ENCODE data around the gene CNPY1. TPM values are rescaled to one million over a fixed set of nuclear protein-coding genes. Genes with fewer than 3 reads are reported as not detected.

The CNPY1 gene
- total and polyA plus RNA-seq, 2 donors (not counting 1 experiment from before 2014, with no cell fraction given) = not detected

- no peak overlapping the region for H3K27ac Mint-ChIP-seq
- peaks cover 21% of the 10 kb centered on the region for H3K4me1 Mint-ChIP-seq
- no peak overlapping the region for H3K4me3 Mint-ChIP-seq
Observed at GRCh38 chr7:155470186-155470487, 76.2 kb downstream of the CNPY1 start.

More at GRCh38 chr7:155470186-155470487, 76.2 kb downstream of the CNPY1 start:
- 17% methylated on average over 1 of the region's 8 CpGs for WGBS (ENCODE audit: insufficient coverage)
- no peak overlapping the region for H3K9ac ChIP-seq (ENCODE audit: low read length)
- no peak overlapping the region for H2AFZ ChIP-seq (ENCODE audit: insufficient read depth, low read depth, low read length, poor library complexity, severe bottlenecking)
- peaks cover 79% of the 10 kb centered on the region for H3K27me3 Mint-ChIP-seq
- no peak overlapping the region for H3K27ac ChIP-seq (ENCODE audit: low read length in 2 of 2)
- no peaks in the 10 kb centered on the region for H4K20me1 ChIP-seq (ENCODE audit: control insufficient read depth, insufficient read depth, low read length, poor library complexity, severe bottlenecking)
- ChIA-PET POLR2A (no interaction called here), CTCF (no interaction called here)
- H3K4me2 ChIP-seq (replicated peaks; ENCODE audit: low read depth, low read length, poor library complexity, severe bottlenecking) = no peak overlapping the region
- no peaks in the 10 kb centered on the region for H3K36me3 ChIP-seq (replicated peaks in 1 of 2; ENCODE audit: control extremely low read depth in 1 of 2, control insufficient read depth in 1 of 2, extremely low read depth in 1 of 2, insufficient read depth in 2 of 2, low read length in 1 of 2)
- no peaks in the 10 kb centered on the region for H3K79me2 ChIP-seq (ENCODE audit: control insufficient read depth, insufficient read depth, low read length)
- H3K4me1 ChIP-seq (ENCODE audit: control insufficient read depth in 2 of 2, insufficient read depth in 2 of 2, low read length in 2 of 2) = peaks cover 37 to 53% of the 10 kb centered on the region in 2 donors
- DNase-seq (no peak), ATAC-seq (ENCODE audit: low read depth) (no peak)
- intact Hi-C loops (cut with micrococcal nuclease) = no loop called here
- no peak overlapping the region for H3K4me3 ChIP-seq (ENCODE audit: control extremely low read depth in 1 of 5, extremely low read depth in 1 of 5, insufficient read depth in 1 of 5, low read depth in 2 of 5, low read length in 4 of 5)
- no peaks in the 10 kb centered on the region for H3K9me3 Mint-ChIP-seq (ENCODE audit: insufficient read depth)
- H3K9me3 ChIP-seq (ENCODE audit: control extremely low read depth in 1 of 3, control insufficient read depth in 2 of 3, insufficient read depth in 1 of 3, low read length in 2 of 3) = peaks cover 0 to 59% (median 0%) of the 10 kb centered on the region in 3 donors
- peaks cover 0 to 97% (median 83%) of the 10 kb centered on the region in 4 experiments for H3K27me3 ChIP-seq (replicated peaks in 1 of 4; ENCODE audit: control extremely low read depth in 1 of 4, control insufficient read depth in 3 of 4, insufficient read depth in 4 of 4, low read length in 3 of 4)
- TF ChIP-seq EZH2 (IDR thresholded peaks at IDR 0.05; ENCODE audit: borderline replicate concordance, insufficient read depth, low read depth, low read length, poor library complexity, severe bottlenecking) (no peak), CTCF (IDR thresholded peaks at IDR 0.05) (no peak)
